Measurements from ENCODE around the gene FGGY.

Gene FGGY

GRCh38 chr1:59595774-59596173, 298.9 kb downstream of the FGGY start:
- Histone ChIP-seq H3K36me3 (ENCODE audit: insufficient read depth, low read length) (no peaks in the 10 kb centered on the region), H3K4me1 (ENCODE audit: insufficient read depth, low read length) (peaks cover 3% of the 10 kb centered on the region; the same call in 1 of the 2 replicates), H3K9ac (ENCODE audit: low read depth, low read length) (no peak overlapping the region), H2AFZ (ENCODE audit: low read depth, low read length) (no peak overlapping the region), H3K4me3 (ENCODE audit: low read depth in 1 of 2, low read length in 2 of 2) (no peak overlapping the region), H3K79me2 (ENCODE audit: insufficient read depth, low read length) (no peaks in the 10 kb centered on the region), H3K4me2 (ENCODE audit: insufficient read depth, low read length) (no peak overlapping the region), H3K9me3 (ENCODE audit: insufficient read depth, low read length, severe bottlenecking) (no peaks in the 10 kb centered on the region), H3K27ac (ENCODE audit: low read length) (no peak overlapping the region), H4K20me1 (ENCODE audit: insufficient read depth, low read length) (no peaks in the 10 kb centered on the region), H3K27me3 (ENCODE audit: insufficient read depth, low read length, poor library complexity) (no peaks in the 10 kb centered on the region)
- no peak for DNase-seq
- ATAC-seq (ENCODE audit: insufficient read depth, low read depth): no peak
- TF ChIP-seq EZH2 (IDR thresholded peaks at IDR 0.05; ENCODE audit: borderline replicate concordance, low read depth, low read length, severe bottlenecking): no peak
- no peak for TF ChIP-seq CTCF (IDR thresholded peaks at IDR 0.05; ENCODE audit: borderline replicate concordance, extremely low read depth, low read length, poor library complexity, severe bottlenecking)

GRCh38 chr1:59596432-59596831, 299.5 kb downstream of the FGGY start:
- TF ChIP-seq EZH2 (IDR thresholded peaks at IDR 0.05; ENCODE audit: borderline replicate concordance, low read depth, low read length, severe bottlenecking) (no peak), CTCF (IDR thresholded peaks at IDR 0.05; ENCODE audit: borderline replicate concordance, extremely low read depth, low read length, poor library complexity, severe bottlenecking) (no peak)
- Histone ChIP-seq H3K36me3 (ENCODE audit: insufficient read depth, low read length) (no peaks in the 10 kb centered on the region), H3K4me3 (ENCODE audit: low read depth in 1 of 2, low read length in 2 of 2) (no peak overlapping the region), H3K27ac (ENCODE audit: low read length) (no peak overlapping the region), H3K9ac (ENCODE audit: low read depth, low read length) (no peak overlapping the region), H3K27me3 (ENCODE audit: insufficient read depth, low read length, poor library complexity) (no peaks in the 10 kb centered on the region), H3K4me2 (ENCODE audit: insufficient read depth, low read length) (no peak overlapping the region), H2AFZ (ENCODE audit: low read depth, low read length) (no peak overlapping the region), H3K4me1 (ENCODE audit: insufficient read depth, low read length) (peaks cover 3% of the 10 kb centered on the region; the same call in 1 of the 2 replicates), H3K9me3 (ENCODE audit: insufficient read depth, low read length, severe bottlenecking) (no peaks in the 10 kb centered on the region), H3K79me2 (ENCODE audit: insufficient read depth, low read length) (no peaks in the 10 kb centered on the region), H4K20me1 (ENCODE audit: insufficient read depth, low read length) (no peaks in the 10 kb centered on the region)
- ATAC-seq (ENCODE audit: insufficient read depth, low read depth) (no peak), DNase-seq (no peak)

GRCh38 chr1:59596956-59597355, 300.1 kb downstream of the FGGY start:
- H4K20me1 ChIP-seq (ENCODE audit: insufficient read depth, low read length): no peaks in the 10 kb centered on the region
- H3K4me1 ChIP-seq (ENCODE audit: insufficient read depth, low read length): peaks cover 3% of the 10 kb centered on the region; the same call in 1 of the 2 replicates
- no peaks in the 10 kb centered on the region for H3K9me3 ChIP-seq (ENCODE audit: insufficient read depth, low read length, severe bottlenecking)
- no peaks in the 10 kb centered on the region for H3K79me2 ChIP-seq (ENCODE audit: insufficient read depth, low read length)
- no peak overlapping the region for H3K4me3 ChIP-seq (ENCODE audit: low read depth in 1 of 2, low read length in 2 of 2)
- no peak overlapping the region for H3K4me2 ChIP-seq (ENCODE audit: insufficient read depth, low read length)
- H3K9ac ChIP-seq (ENCODE audit: low read depth, low read length): no peak overlapping the region
- no peak for ATAC-seq (ENCODE audit: insufficient read depth, low read depth)
- H3K36me3 ChIP-seq (ENCODE audit: insufficient read depth, low read length): no peaks in the 10 kb centered on the region
- no peak for DNase-seq
- no peaks in the 10 kb centered on the region for H3K27me3 ChIP-seq (ENCODE audit: insufficient read depth, low read length, poor library complexity)
- no peak overlapping the region for H2AFZ ChIP-seq (ENCODE audit: low read depth, low read length)
- no peak overlapping the region for H3K27ac ChIP-seq (ENCODE audit: low read length)
- no peak for TF ChIP-seq CTCF (IDR thresholded peaks at IDR 0.05; ENCODE audit: borderline replicate concordance, extremely low read depth, low read length, poor library complexity, severe bottlenecking)
- no peak for TF ChIP-seq EZH2 (IDR thresholded peaks at IDR 0.05; ENCODE audit: borderline replicate concordance, low read depth, low read length, severe bottlenecking)

Measured in DND-41 (cell line).